ENCODE results near the gene SLIT3.
A peak's percentile ranks its signal among the peaks of the same experiment; 100 is the strongest.

SLIT3 gene

DNA sequence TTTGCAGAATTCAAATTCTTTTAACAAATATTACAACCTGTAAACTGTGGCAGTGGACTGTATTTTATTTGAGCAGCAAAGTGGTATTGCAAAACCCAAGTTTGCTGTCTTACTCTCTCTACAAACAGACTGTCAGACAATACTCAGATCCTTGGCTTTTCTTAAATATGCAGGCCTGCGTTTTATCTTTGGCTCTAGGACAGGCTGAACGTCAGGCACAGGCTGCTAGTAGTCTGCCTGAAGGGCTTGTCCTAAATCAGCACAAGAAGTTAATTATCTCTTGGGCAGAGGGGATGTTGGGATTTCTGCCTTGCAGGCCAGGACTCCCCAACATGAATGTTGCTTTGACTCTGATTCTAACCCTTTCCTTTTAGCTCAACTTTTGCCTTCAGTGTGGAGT is 147.5 kb downstream of the SLIT3 start:
- H3K4me3 ChIP-seq (ENCODE audit: low read depth, low read length) = no peak overlapping the region
- H3K27ac ChIP-seq = no peak overlapping the region

DNA sequence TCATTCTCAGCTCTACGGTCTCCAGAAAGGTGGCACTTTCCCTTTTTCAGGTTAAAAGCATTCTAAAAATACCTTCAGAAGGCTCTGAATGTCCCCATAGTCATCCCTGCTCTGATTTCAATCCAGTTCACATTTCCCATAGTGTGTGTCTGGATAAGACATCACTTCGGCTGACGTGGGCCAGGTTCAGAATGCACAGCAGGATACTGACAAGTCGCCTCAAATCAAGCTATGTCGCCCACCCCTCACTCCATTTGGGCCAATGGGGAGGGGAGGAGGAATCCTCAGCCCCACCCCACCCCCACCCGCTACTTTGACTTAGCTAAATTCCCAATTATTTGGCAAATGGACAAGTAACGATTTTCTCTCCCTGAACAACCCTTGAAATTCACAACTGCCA is 148.0 kb downstream of the SLIT3 start:
- H3K27ac ChIP-seq = no peak overlapping the region

More for the DNA sequence above, 147.5 kb downstream of the SLIT3 start:
- Histone ChIP-seq H3K4me1 (peaks cover 27% of the 10 kb centered on the region), H3K36me3 (ENCODE audit: control insufficient read depth, insufficient read depth, low read length) (no peaks in the 10 kb centered on the region), H2AFZ (no peak overlapping the region), H3K9me3 (ENCODE audit: control insufficient read depth, low read length) (no peaks in the 10 kb centered on the region), H3K9ac (no peak overlapping the region), H3K4me2 (ENCODE audit: low read length) (no peak overlapping the region), H3K27me3 (ENCODE audit: control insufficient read depth, insufficient read depth, low read length) (no peaks in the 10 kb centered on the region), H3K79me2 (peaks cover 49% of the 10 kb centered on the region)
- TF ChIP-seq, protein P1, sequence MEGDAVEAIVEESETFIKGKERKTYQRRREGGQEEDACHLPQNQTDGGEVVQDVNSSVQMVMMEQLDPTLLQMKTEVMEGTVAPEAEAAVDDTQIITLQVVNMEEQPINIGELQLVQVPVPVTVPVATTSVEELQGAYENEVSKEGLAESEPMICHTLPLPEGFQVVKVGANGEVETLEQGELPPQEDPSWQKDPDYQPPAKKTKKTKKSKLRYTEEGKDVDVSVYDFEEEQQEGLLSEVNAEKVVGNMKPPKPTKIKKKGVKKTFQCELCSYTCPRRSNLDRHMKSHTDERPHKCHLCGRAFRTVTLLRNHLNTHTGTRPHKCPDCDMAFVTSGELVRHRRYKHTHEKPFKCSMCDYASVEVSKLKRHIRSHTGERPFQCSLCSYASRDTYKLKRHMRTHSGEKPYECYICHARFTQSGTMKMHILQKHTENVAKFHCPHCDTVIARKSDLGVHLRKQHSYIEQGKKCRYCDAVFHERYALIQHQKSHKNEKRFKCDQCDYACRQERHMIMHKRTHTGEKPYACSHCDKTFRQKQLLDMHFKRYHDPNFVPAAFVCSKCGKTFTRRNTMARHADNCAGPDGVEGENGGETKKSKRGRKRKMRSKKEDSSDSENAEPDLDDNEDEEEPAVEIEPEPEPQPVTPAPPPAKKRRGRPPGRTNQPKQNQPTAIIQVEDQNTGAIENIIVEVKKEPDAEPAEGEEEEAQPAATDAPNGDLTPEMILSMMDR (IDR thresholded peaks at IDR 0.05) = no peak

DNA sequence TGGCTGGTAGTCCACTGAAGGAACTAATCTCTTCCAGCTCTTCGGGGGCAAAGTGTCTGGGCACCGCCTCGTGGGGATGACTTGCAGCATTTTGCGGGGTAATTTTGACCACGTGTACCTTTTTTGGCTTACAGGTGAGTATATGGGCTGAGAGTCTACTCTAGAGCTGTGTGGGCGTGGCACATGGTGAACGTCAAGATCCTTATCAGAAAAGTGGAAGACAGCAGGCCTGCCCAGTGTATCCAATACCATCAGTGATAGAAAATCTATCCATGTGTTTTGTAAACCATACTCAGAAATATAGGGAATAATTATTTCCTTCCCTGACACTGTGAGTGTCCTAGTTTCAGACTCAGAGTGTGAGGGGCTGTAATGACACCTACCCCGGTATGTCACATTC is 148.5 kb downstream of the SLIT3 start:
- no peak overlapping the region for H3K9ac ChIP-seq

More for the DNA sequence above, 148.0 kb downstream of the SLIT3 start:
- H3K4me2 ChIP-seq (ENCODE audit: low read length) = no peak overlapping the region
- H3K36me3 ChIP-seq (ENCODE audit: control insufficient read depth, insufficient read depth, low read length) = no peaks in the 10 kb centered on the region
- H3K4me1 ChIP-seq = peaks cover 27% of the 10 kb centered on the region
- no peak overlapping the region for H2AFZ ChIP-seq
- H3K9ac ChIP-seq = no peak overlapping the region
- no peaks in the 10 kb centered on the region for H3K27me3 ChIP-seq (ENCODE audit: control insufficient read depth, insufficient read depth, low read length)
- TF ChIP-seq, protein P1 (IDR thresholded peaks at IDR 0.05) = no peak
- no peak overlapping the region for H3K4me3 ChIP-seq (ENCODE audit: low read depth, low read length)
- no peaks in the 10 kb centered on the region for H3K9me3 ChIP-seq (ENCODE audit: control insufficient read depth, low read length)
- H3K79me2 ChIP-seq = peaks cover 51% of the 10 kb centered on the region

GRCh38 chr5:169151051-169151805 is 149.7 kb downstream of the SLIT3 start:
- H3K36me3 ChIP-seq (ENCODE audit: control insufficient read depth, insufficient read depth, low read length) = no peaks in the 10 kb centered on the region
- H3K27me3 ChIP-seq (ENCODE audit: control insufficient read depth, insufficient read depth, low read length) = no peaks in the 10 kb centered on the region
- H3K4me1 ChIP-seq = peaks cover 27% of the 10 kb centered on the region
- TF ChIP-seq, protein P1 (IDR thresholded peaks at IDR 0.05) = no peak
- H2AFZ ChIP-seq = no peak overlapping the region
- peaks cover 45% of the 10 kb centered on the region for H3K79me2 ChIP-seq
- no peak overlapping the region for H3K27ac ChIP-seq
- no peak overlapping the region for H3K4me2 ChIP-seq (ENCODE audit: low read length)
- no peak overlapping the region for H3K4me3 ChIP-seq (ENCODE audit: low read depth, low read length)
- H3K9me3 ChIP-seq (ENCODE audit: control insufficient read depth, low read length) = no peaks in the 10 kb centered on the region
- H3K9ac ChIP-seq = no peak overlapping the region

More for the DNA sequence above, 148.5 kb downstream of the SLIT3 start:
- Histone ChIP-seq H3K79me2 (peaks cover 52% of the 10 kb centered on the region), H3K27ac (no peak overlapping the region), H3K4me1 (peaks cover 27% of the 10 kb centered on the region), H3K4me2 (ENCODE audit: low read length) (peak overlapping the region; percentile 25), H2AFZ (no peak overlapping the region), H3K36me3 (ENCODE audit: control insufficient read depth, insufficient read depth, low read length) (no peaks in the 10 kb centered on the region), H3K27me3 (ENCODE audit: control insufficient read depth, insufficient read depth, low read length) (no peaks in the 10 kb centered on the region), H3K4me3 (ENCODE audit: low read depth, low read length) (no peak overlapping the region), H3K9me3 (ENCODE audit: control insufficient read depth, low read length) (no peaks in the 10 kb centered on the region)
- TF ChIP-seq, protein P1 (IDR thresholded peaks at IDR 0.05) = no peak

- H3K4me2 ChIP-seq (ENCODE audit: low read length) = no peak overlapping the region
- no peak overlapping the region for H3K9ac ChIP-seq
- no peaks in the 10 kb centered on the region for H3K27me3 ChIP-seq (ENCODE audit: control insufficient read depth, insufficient read depth, low read length)
- H3K4me1 ChIP-seq = peaks cover 32% of the 10 kb centered on the region
- H3K36me3 ChIP-seq (ENCODE audit: control insufficient read depth, insufficient read depth, low read length) = no peaks in the 10 kb centered on the region
- no peak overlapping the region for H2AFZ ChIP-seq
- H3K79me2 ChIP-seq = peaks cover 49% of the 10 kb centered on the region
- no peak overlapping the region for H3K4me3 ChIP-seq (ENCODE audit: low read depth, low read length)
- H3K27ac ChIP-seq = no peak overlapping the region
- no peaks in the 10 kb centered on the region for H3K9me3 ChIP-seq (ENCODE audit: control insufficient read depth, low read length)
- TF ChIP-seq, protein P1 (IDR thresholded peaks at IDR 0.05) = no peak
These were observed 150.8 kb downstream of the SLIT3 start for GRCh38 chr5:169150108-169150507.
